Stimulated activated memory B cell treated with anti-CD40 and anti-IgM and Interleukin-4, amounts not matched to agents 10 μg/mL and 1 μg/mL and 100 μg/mL, for 72 hours (primary cell): Measurements from ENCODE around the gene PLXDC2.
A peak's percentile ranks its signal among the peaks of the same experiment; 100 is the strongest.

Experiments used
- ATAC-seq: fragments of 150-1000 bp; cut with Tn5 transposase; 2 replicates; pipeline ENCODE4 v1.10.0; 2021
- H3K27ac Mint-ChIP-seq: one replicate; pipeline ENCODE4 v1.8.0; 2022; ENCODE audit warnings: mild to moderate bottlenecking, mixed read lengths
- H3K27me3 Mint-ChIP-seq: one replicate; pipeline ENCODE4 v1.8.0; 2022; ENCODE audit warnings: mixed read lengths
- H3K36me3 Mint-ChIP-seq: one replicate; pipeline ENCODE4 v1.8.0; 2022; ENCODE audit warnings: mixed read lengths
- H3K4me1 Mint-ChIP-seq: one replicate; pipeline ENCODE4 v1.8.0; 2022; ENCODE audit warnings: mixed read lengths
- H3K4me3 Mint-ChIP-seq: one replicate; pipeline ENCODE4 v1.8.0; 2022; ENCODE audit warnings: mild to moderate bottlenecking, moderate library complexity, mixed read lengths
- H3K9me3 Mint-ChIP-seq: one replicate; pipeline ENCODE4 v1.8.0; 2022; ENCODE audit warnings: mixed read lengths

Gene PLXDC2

DNA sequence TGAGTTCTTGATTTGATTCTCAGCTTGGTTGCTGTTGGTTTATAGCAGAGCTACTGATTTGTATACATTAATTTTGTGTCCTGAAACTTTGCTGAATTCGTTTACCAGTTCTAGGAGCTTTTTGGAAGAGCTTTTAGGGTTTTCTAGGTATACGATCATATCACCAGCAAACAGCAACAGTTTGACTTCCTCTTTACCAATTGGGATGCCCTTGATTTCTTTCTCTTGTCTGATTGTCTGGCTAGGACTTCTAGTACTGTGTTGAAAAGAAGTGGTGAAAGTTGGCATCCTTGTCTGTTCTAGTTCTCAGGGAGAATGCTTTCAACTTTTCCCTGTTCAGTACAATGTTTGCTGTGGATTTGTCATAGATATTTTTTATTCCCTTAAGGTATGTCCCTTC is 86.2 kb downstream of the PLXDC2 start:
- no peak overlapping the region for H3K4me3 Mint-ChIP-seq
- no peaks in the 10 kb centered on the region for H3K36me3 Mint-ChIP-seq
- no peaks in the 10 kb centered on the region for H3K27me3 Mint-ChIP-seq
- peaks cover 7% of the 10 kb centered on the region for H3K9me3 Mint-ChIP-seq
- H3K4me1 Mint-ChIP-seq = no peaks in the 10 kb centered on the region
- no peak overlapping the region for H3K27ac Mint-ChIP-seq
- no peak for ATAC-seq

DNA sequence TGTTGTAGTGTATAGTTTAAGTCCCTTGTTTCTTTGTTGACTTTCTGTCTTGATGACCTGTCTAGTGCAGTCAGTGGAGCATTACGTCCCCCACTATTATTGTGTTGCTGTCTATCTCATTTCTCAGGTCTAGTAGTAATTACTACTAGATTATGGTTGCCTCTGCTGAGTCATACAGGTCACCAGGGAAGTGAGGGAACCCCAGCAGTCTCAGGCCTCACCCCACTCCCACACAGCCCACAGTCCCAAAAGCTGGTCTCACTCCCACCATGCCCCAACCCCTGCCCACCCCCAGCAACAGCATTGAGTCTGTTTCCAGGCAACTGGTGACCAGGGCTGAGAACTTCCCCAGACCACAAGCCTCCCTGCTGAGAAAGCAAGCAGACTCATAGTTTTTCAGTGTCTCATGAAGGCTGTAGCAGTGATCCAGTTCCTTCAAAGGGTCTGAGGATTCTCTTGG is 88.0 kb downstream of the PLXDC2 start:
- Mint-ChIP-seq H3K4me3 (no peak overlapping the region), H3K4me1 (no peaks in the 10 kb centered on the region), H3K27ac (no peak overlapping the region), H3K9me3 (peaks cover 7% of the 10 kb centered on the region), H3K36me3 (no peaks in the 10 kb centered on the region), H3K27me3 (no peaks in the 10 kb centered on the region)
- ATAC-seq = no peak

DNA sequence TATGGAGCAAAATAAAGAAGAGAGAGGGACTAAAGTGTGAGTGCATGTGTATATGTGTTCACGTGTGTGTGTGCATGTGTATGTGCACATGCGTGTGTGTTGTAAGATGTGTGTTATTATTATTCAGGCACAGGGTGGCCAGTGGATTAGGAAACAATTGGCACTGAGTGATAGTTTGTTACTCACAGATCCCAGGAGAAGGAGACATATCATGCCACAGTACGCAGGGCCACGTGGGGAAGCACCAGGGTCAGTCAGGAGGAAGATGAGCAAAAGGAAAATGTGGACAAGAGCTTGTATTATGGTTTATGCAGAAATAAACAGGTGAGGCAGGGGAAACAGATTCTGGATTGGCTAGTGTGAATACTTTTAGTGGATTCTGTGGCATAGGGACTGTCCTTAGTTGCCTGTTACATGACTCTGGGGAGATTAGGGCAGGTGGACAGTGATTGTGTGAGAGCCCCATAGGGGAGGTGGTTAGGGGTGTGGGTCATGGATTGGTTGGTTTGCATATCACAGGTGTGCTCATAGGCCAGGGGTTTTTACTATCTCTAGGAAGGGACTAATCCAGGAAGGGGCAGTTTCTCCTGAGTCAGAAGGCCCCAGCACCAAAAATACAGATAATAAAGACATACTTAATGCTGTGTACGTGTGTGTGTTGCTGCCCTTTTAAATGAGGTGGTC is 90.0 kb downstream of the PLXDC2 start:
- no peak for ATAC-seq
- no peaks in the 10 kb centered on the region for H3K27me3 Mint-ChIP-seq
- no peaks in the 10 kb centered on the region for H3K4me1 Mint-ChIP-seq
- H3K36me3 Mint-ChIP-seq = no peaks in the 10 kb centered on the region
- H3K4me3 Mint-ChIP-seq = no peak overlapping the region
- no peak overlapping the region for H3K27ac Mint-ChIP-seq
- peaks cover 6% of the 10 kb centered on the region for H3K9me3 Mint-ChIP-seq

GRCh38 chr10:19908991-19909696 is 92.9 kb downstream of the PLXDC2 start:
- Mint-ChIP-seq H3K27ac (no peak overlapping the region), H3K4me1 (no peaks in the 10 kb centered on the region), H3K9me3 (peaks cover 7% of the 10 kb centered on the region), H3K4me3 (no peak overlapping the region), H3K27me3 (no peaks in the 10 kb centered on the region), H3K36me3 (no peaks in the 10 kb centered on the region)
- ATAC-seq = no peak

GRCh38 chr10:19911886-19912285 is 95.7 kb downstream of the PLXDC2 start:
- Mint-ChIP-seq H3K27ac (no peak overlapping the region), H3K4me1 (no peaks in the 10 kb centered on the region), H3K27me3 (no peaks in the 10 kb centered on the region), H3K9me3 (peaks cover 10% of the 10 kb centered on the region), H3K4me3 (no peak overlapping the region), H3K36me3 (no peaks in the 10 kb centered on the region)
- ATAC-seq = no peak

GRCh38 chr10:19913987-19914386 is 97.8 kb downstream of the PLXDC2 start:
- H3K27ac Mint-ChIP-seq = no peak overlapping the region
- H3K9me3 Mint-ChIP-seq = peaks cover 10% of the 10 kb centered on the region
- H3K4me1 Mint-ChIP-seq = no peaks in the 10 kb centered on the region
- ATAC-seq = no peak
- no peak overlapping the region for H3K4me3 Mint-ChIP-seq
- no peaks in the 10 kb centered on the region for H3K36me3 Mint-ChIP-seq
- H3K27me3 Mint-ChIP-seq = no peaks in the 10 kb centered on the region

- Mint-ChIP-seq H3K4me3 (no peak overlapping the region), H3K27ac (no peak overlapping the region), H3K4me1 (no peaks in the 10 kb centered on the region), H3K9me3 (peaks cover 10% of the 10 kb centered on the region), H3K36me3 (no peaks in the 10 kb centered on the region), H3K27me3 (no peaks in the 10 kb centered on the region)
- no peak for ATAC-seq
Observed at GRCh38 chr10:19915125-19915524, 98.9 kb downstream of the PLXDC2 start.

- H3K9me3 Mint-ChIP-seq = peaks cover 10% of the 10 kb centered on the region
- no peak for ATAC-seq
- H3K4me1 Mint-ChIP-seq = no peaks in the 10 kb centered on the region
- H3K27me3 Mint-ChIP-seq = no peaks in the 10 kb centered on the region
- H3K27ac Mint-ChIP-seq = no peak overlapping the region
- H3K4me3 Mint-ChIP-seq = no peak overlapping the region
- no peaks in the 10 kb centered on the region for H3K36me3 Mint-ChIP-seq
Observed at GRCh38 chr10:19915816-19916215, 99.6 kb downstream of the PLXDC2 start.

GRCh38 chr10:19917751-19918478 is 101.7 kb downstream of the PLXDC2 start:
- Mint-ChIP-seq H3K27ac (no peak overlapping the region), H3K27me3 (no peaks in the 10 kb centered on the region), H3K4me3 (no peak overlapping the region), H3K4me1 (no peaks in the 10 kb centered on the region), H3K36me3 (no peaks in the 10 kb centered on the region), H3K9me3 (peaks cover 10% of the 10 kb centered on the region)
- ATAC-seq = no peak

- no peak overlapping the region for H3K4me3 Mint-ChIP-seq
- no peak overlapping the region for H3K27ac Mint-ChIP-seq
- no peaks in the 10 kb centered on the region for H3K27me3 Mint-ChIP-seq
- H3K9me3 Mint-ChIP-seq = peaks cover 8% of the 10 kb centered on the region
- no peak for ATAC-seq
- no peaks in the 10 kb centered on the region for H3K4me1 Mint-ChIP-seq
- no peaks in the 10 kb centered on the region for H3K36me3 Mint-ChIP-seq
Observed at GRCh38 chr10:19918794-19919193, 102.6 kb downstream of the PLXDC2 start.

GRCh38 chr10:19919671-19920070 is 103.4 kb downstream of the PLXDC2 start:
- ATAC-seq = no peak
- Mint-ChIP-seq H3K4me1 (no peaks in the 10 kb centered on the region), H3K4me3 (no peak overlapping the region), H3K9me3 (peaks cover 6% of the 10 kb centered on the region), H3K27ac (no peak overlapping the region), H3K36me3 (no peaks in the 10 kb centered on the region), H3K27me3 (no peaks in the 10 kb centered on the region)

DNA sequence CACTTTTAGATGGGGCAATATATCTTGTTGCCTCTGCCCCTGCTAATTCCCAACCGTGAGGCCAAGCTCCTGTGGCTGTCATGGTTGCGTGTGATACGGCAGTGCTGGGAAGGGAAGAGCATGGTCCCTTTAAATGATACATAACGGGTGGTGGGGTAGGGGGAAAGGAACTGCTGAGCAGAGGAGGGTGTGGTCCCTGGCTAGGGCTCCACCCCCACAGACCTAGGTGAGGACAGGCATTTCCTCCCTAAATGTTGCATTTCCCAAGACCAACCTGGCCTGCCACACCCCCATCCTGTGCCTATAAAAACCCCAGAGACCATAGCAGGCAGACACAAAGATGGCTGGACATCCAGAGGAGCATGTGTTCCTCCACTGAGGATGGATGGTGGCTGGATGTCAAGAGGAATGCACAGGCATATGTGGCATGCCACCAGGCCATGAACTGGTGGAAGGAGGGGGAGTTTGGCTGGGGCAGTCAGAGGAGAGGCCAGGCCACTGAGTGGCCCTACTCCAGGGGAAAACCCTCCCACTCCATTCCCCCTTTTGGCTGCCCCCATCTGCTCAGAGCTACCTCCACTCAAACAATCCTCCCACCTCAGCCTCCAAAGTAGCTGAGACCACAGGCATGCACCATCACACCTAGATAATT is 104.0 kb downstream of the PLXDC2 start:
- Mint-ChIP-seq H3K27me3 (no peaks in the 10 kb centered on the region), H3K9me3 (peaks cover 3% of the 10 kb centered on the region), H3K36me3 (no peaks in the 10 kb centered on the region), H3K4me1 (no peaks in the 10 kb centered on the region), H3K27ac (no peak overlapping the region), H3K4me3 (no peak overlapping the region)
- ATAC-seq = no peak

DNA sequence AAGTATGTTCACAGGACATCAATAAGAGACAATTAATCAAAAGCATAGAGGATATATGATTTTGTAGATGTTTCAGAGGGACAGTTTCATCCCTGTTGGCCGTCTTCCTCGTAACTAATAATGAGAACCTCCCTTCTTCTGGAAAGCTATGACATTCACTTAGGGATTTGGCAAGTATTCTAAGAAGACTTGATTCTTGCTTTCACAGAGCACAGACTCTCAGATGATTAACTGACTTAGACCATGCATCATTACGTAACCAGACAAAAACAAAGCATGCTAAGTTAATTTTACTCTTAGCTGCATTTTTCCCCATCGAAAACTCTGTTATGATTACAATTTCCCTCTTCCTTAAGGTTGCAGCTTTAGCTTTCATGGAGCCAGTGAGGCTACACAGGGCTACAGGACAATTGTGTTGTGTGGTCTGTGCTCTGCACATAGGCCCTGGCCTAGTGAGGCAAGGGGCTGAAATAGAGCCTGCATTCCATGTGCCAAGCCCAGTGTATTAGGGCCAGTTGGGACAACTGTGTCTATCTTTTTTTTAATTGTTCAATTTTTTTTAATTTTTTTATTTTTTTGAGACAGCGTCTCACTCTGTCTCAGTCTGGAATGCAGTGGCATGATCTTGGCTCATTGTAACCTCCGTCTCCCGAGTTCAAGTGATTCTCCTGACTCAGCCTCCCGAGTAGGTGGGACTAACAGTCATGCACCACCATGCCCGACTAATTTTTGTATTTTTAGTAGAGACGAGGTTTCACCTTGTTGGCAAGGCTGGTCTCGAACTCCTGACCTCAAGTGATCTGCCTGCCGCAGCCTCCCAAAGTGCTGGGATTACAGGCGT is 105.3 kb downstream of the PLXDC2 start:
- Mint-ChIP-seq H3K36me3 (no peaks in the 10 kb centered on the region), H3K9me3 (no peaks in the 10 kb centered on the region)

GRCh38 chr10:19922236-19922963 is 106.2 kb downstream of the PLXDC2 start:
- Mint-ChIP-seq H3K4me1 (no peaks in the 10 kb centered on the region), H3K4me3 (no peak overlapping the region), H3K9me3 (peaks cover 3% of the 10 kb centered on the region), H3K27me3 (no peaks in the 10 kb centered on the region), H3K36me3 (no peaks in the 10 kb centered on the region), H3K27ac (no peak overlapping the region)
- peak; percentile 10 for ATAC-seq

More for the DNA sequence above, 105.3 kb downstream of the PLXDC2 start:
- Mint-ChIP-seq H3K4me1 (no peaks in the 10 kb centered on the region), H3K4me3 (no peak overlapping the region), H3K27ac (no peak overlapping the region), H3K27me3 (no peaks in the 10 kb centered on the region)
- ATAC-seq = no peak
